Measurements from ENCODE around the gene BEAN1. TPM values are rescaled to one million over a fixed set of nuclear protein-coding genes. Genes with fewer than 3 reads are reported as not detected.
A peak's percentile ranks its signal among the peaks of the same experiment; 100 is the strongest.

Gene BEAN1
- total and polyA plus RNA-seq, 12 donors: 0.26 to 9.6 (median 2.0) TPM

DNA sequence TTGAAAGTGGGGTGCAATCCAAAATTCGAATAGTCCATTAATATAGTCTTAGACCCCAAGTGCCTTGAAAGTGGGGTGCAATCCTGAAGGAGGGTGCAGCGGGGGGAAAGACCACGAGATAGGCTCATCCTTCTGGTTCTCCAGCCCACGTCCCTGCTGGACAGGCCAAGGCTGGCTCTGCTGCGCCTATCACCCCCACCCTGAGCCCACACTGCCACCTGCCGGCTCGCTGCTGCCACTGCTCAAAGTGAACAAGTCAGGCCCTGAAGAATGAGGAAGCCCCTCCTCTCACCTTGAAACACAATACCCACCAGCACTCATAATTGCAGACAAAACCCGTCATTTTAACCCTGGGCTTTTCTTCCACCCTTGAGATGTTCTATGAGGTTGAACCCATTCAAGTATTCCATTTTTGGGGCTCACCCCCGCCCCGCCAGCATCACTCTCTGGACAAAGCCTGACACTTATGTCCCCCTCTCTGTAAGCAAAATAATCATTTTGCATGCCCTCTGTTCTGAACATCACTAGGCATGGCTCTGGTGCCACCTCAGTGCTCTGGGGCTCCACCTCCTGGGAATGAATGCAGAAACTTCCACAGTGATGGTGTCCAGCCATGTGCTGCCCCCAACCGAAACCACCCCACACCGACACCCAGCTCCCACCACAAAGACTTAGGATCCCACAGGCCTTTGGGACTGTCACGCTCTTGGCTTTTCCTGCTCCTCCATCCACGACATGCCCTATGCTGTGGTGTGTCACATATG is 56.8 kb downstream of the BEAN1 start:
- TF ChIP-seq, protein P1, sequence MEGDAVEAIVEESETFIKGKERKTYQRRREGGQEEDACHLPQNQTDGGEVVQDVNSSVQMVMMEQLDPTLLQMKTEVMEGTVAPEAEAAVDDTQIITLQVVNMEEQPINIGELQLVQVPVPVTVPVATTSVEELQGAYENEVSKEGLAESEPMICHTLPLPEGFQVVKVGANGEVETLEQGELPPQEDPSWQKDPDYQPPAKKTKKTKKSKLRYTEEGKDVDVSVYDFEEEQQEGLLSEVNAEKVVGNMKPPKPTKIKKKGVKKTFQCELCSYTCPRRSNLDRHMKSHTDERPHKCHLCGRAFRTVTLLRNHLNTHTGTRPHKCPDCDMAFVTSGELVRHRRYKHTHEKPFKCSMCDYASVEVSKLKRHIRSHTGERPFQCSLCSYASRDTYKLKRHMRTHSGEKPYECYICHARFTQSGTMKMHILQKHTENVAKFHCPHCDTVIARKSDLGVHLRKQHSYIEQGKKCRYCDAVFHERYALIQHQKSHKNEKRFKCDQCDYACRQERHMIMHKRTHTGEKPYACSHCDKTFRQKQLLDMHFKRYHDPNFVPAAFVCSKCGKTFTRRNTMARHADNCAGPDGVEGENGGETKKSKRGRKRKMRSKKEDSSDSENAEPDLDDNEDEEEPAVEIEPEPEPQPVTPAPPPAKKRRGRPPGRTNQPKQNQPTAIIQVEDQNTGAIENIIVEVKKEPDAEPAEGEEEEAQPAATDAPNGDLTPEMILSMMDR (IDR thresholded peaks at IDR 0.05): peak; percentile 90 to 96 (median 95)
- peak; percentile 83 to 87 for DNase-seq
- peaks cover 0 to 38% (median 17%) of the 10 kb centered on the region in 9 donors for H3K4me1 ChIP-seq
- H3K4me3 ChIP-seq: no peak overlapping the region
- 41 to 43% methylated on average over 14 of the region's 14 CpGs for WGBS, 2 donors
- H3K36me3 ChIP-seq: peaks cover 0 to 2% (median 0%) of the 10 kb centered on the region in 9 donors
- ATAC-seq: peak; percentile 71 to 84 (median 79)
- intact Hi-C loops (cut with DNase I): loop anchor here (1.0 to 10.0 kb wide), 10 partner anchors 71 to 142 kb away; partner anchors contain the start of genes CKLF (in 1 of the 10), CMTM3 (in 1 of the 10) and TK2 (in 1 of the 10)
- peaks cover 0 to 5% (median 0%) of the 10 kb centered on the region in 11 donors for H3K9me3 ChIP-seq
- H3K27me3 ChIP-seq: no peaks in the 10 kb centered on the region
- H3K27ac ChIP-seq: no peak overlapping the region

- TF ChIP-seq, protein P1 (IDR thresholded peaks at IDR 0.05): no peak
- Histone ChIP-seq H3K4me1 (peaks cover 0 to 34% (median 17%) of the 10 kb centered on the region in 9 donors), H3K27me3 (no peaks in the 10 kb centered on the region), H3K9me3 (peaks cover 0 to 5% (median 0%) of the 10 kb centered on the region in 11 donors), H3K27ac (no peak overlapping the region), H3K36me3 (peaks cover 0 to 2% (median 0%) of the 10 kb centered on the region in 9 donors), H3K4me3 (no peak overlapping the region)
- intact Hi-C loops (cut with DNase I): loop anchor here in 9 of 10 donors (5.0 to 10.0 kb wide), 6 partner anchors 70 to 142 kb away; partner anchors contain the start of genes CKLF (in 1 of the 9), CMTM3 (in 1 of the 9) and TK2 (in 1 of the 9)
- ATAC-seq (no peak), DNase-seq (no peak)
- 91 to 92% methylated on average over 15 of the region's 15 CpGs for WGBS, 2 donors
These were observed 57.5 kb downstream of the BEAN1 start for GRCh38 chr16:66484453-66485213.

DNA sequence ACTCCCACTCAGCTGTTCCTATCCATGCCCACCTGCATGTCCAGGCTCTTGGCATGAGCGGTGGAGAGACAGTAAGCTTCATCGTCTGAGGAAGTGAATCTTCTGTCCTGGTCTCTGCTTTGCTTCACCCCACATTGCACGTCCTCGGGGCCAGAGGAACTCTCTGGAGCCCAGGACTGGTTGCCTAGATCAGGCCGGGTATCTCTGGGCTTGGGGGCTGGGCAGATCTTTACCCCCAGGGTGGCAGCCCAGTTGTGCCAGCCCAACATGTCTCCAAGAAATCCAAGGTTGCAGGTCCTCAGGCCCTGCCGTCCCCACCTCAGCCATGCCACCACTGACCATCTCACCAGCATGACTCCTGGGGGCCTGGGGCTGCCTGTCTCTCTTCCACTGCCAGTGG is 58.3 kb downstream of the BEAN1 start:
- no peak for ATAC-seq
- intact Hi-C loops (cut with DNase I): loop anchor here in 3 of 10 donors (10.0 kb wide), 3 partner anchors 69 to 141 kb away; partner anchors contain the start of genes CKLF (in 1 of the 3), CMTM3 (in 1 of the 3) and TK2 (in 1 of the 3)
- Histone ChIP-seq H3K4me1 (peaks cover 0 to 34% (median 17%) of the 10 kb centered on the region in 9 donors), H3K4me3 (no peak overlapping the region), H3K9me3 (peaks cover 0 to 5% (median 0%) of the 10 kb centered on the region in 11 donors), H3K27me3 (no peaks in the 10 kb centered on the region), H3K27ac (no peak overlapping the region), H3K36me3 (peaks cover 0 to 2% (median 0%) of the 10 kb centered on the region in 9 donors)
- WGBS, 2 donors: 90 to 97% methylated on average over 6 of the region's 6 CpGs
- DNase-seq: no peak
- TF ChIP-seq, protein P1 (IDR thresholded peaks at IDR 0.05): no peak

All from heart right ventricle (tissue), 16 donors.